GM21367 (cell line): Measurements from ENCODE around the gene ICE2.

ENCODE experiments used
- ATAC-seq: cut with Tn5 transposase; IDR thresholded peaks from one replicate; pipeline ENCODE4 v1.9.1; 2021; ENCODE audit not compliant: unreplicated experiment

The ICE2 gene

DNA sequence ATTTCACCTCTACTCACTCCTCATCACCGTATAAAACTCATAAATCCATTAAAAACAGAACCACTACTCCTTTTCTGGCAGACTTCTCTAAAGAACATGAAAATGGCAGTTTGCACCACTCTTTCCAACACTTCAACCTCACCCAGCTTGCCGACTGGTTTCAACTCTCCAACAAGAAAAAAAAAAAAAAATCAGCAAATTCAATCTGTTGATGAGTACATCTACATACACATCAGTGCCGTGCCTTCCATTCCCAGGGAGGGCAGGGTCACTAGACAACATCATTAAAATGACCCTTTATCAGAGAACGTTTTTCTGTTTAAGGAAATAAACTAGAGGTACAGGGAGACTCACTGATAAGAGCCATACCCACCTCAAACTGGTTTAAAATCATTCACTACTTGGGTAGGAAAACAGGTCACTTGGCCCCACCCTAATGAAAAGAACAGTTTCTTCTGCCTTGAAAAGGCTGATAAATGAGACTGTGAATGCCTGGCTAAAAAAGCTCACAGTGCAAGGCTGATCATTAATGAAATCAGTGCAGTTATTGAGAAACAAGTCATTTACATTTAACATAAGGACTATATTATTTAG is 87.1 kb downstream of the ICE2 start:
- no peak for ATAC-seq

DNA sequence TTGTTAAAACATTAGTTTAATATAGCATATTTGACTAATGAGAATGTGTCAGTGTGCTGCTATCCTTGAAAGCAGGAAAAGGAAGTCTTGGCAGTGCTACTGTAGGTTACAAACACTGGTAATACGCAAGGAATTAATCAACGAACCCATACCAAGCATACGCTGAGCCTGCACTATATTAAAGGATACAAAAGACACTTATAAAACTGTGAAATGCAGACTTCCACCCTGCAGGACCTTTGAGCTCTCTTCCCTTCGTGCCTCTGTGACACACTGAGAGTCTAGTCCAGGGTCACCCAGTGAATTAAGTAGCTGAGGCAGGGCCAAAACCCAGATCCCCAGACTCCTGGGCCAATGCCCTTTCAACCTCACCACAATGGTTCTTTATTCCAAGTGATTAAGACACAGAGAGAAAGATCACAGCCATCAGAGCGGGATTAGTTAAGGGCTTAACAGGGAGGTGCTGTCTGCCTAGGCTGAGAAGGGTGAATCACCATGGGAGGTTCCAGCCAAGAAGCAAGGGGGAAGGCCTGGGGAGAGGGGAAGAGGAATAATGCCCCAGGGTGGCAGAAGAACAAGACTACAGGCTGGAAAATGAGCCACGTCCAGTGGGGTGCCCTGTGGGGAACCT is 88.0 kb downstream of the ICE2 start:
- no peak for ATAC-seq

- ATAC-seq: no peak
These were observed 88.7 kb downstream of the ICE2 start for GRCh38 chr15:60390231-60390630.

DNA sequence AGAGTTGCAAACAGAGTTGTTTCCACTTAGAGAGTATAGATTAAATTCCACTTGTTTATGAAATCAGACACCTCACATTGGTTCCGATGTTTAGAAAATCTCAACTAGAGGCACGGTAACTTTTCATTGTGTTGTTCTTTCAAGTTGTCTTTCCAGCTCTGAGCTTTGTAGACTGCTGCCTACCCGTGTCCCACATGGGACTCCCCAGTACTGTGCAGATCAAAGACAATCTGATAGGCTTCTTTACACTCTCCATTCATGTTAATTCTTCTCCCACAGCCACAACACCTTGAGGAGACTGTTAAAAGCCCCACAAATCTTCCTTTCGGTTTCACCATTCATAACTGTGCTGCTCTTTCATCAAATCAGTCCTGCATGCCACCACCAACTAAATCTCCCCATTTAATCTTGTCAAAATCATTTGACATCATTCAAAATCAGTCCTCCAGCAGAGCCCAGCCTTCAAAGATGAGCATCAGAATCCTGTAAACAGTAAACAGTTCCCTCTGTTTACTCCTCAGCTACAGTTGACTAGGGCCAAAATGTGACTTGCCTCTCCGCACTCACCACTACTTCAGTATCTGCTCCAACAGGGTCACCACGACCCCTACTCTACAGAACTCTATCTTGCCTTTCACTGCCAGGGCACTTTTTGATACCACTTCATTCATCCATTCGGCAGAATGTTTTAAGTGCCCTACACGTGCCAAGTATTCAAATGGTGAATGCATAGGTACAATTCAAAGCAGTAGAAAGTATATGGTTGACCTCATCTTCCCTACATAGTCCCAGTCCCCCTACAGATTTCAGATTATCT is 89.5 kb downstream of the ICE2 start:
- ATAC-seq: peak; percentile 60

GRCh38 chr15:60387321-60387720 is 91.6 kb downstream of the ICE2 start:
- ATAC-seq: no peak

DNA sequence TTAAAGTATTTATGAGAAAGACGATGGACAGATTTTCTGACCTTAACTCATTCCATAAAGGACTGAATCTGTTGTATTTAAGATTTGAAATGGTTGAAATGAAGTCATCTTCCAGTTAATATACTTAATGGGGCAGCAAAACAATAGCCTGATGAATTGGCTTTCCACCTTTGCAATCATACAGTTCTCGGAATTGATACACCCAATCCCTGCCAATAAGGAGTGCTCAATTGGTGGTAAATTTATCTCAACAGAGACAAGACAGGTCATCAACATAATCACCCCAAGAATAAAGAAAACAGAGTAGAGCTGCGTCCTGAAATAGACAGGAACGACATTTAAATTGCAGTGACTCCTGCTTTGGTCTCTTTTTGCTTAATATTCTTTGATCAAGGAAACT is 92.3 kb downstream of the ICE2 start:
- ATAC-seq: no peak

GRCh38 chr15:60385620-60386552 is 93.1 kb downstream of the ICE2 start:
- no peak for ATAC-seq

DNA sequence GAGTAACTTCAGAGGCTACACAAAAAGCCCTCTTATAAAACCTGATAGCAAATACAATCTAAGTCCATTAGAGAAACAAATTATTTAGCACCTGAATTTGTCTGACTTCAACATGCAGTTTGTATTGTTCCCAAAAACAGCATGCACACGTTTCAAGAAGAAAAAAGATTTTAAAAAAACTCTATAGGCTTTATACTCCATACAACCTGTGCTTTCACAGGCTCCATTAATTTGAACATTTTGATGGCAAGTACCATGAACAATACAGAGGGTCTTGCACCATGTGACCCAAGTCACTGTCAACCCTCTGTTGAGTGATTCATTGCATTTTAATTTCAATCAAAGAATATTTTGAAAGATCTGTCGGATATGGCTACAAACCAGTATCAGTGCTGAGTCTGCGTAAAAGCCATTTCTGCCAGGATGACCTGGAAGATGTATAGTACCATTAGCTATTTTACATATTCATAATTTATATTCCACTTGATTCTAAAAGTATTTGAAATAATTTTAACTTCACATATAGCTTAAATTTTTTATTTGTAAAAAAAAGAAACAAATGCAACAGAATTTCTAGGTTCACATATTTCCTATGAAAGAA is 94.3 kb downstream of the ICE2 start:
- no peak for ATAC-seq

GRCh38 chr15:60384053-60384452 is 94.9 kb downstream of the ICE2 start:
- no peak for ATAC-seq

GRCh38 chr15:60382773-60383674 is 95.9 kb downstream of the ICE2 start:
- ATAC-seq: no peak

- ATAC-seq: no peak
These were observed 97.7 kb downstream of the ICE2 start for GRCh38 chr15:60381148-60381788.

DNA sequence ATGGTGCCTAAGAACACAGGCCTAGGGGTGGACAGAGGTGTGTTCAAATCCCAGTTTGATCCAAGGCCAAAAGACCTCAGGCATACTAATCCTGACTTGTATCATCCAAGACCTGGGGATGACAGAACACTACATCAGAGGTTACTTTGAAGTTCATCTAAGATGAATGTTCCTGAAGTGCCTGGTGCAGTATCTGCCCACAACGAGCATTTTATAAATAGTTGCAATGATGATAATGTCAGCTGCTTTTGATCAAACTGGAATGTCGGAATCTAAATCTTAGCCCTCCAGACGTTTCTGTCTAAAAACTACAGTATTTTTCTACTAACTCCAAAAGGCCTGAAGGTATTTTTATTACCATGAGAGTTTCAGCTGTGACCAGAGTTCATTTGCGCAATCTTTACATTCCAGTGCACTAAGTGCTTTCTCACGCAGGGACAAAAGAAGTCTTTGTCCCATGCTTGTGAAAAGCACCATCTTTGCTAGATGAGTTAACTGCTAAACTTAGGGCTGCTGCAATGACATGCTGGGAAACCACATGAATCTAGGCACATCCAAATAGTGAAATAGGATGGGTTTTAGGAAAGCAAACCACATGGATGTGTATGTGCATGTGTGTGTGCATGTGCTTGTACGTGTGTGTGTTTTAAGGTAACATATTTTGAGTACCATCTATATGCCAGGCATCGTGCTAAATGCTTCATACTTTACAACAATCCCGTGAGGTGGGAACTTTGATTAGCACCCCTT is 99.2 kb downstream of the ICE2 start:
- no peak for ATAC-seq

- no peak for ATAC-seq
These were observed 99.8 kb downstream of the ICE2 start for GRCh38 chr15:60379185-60379524.

DNA sequence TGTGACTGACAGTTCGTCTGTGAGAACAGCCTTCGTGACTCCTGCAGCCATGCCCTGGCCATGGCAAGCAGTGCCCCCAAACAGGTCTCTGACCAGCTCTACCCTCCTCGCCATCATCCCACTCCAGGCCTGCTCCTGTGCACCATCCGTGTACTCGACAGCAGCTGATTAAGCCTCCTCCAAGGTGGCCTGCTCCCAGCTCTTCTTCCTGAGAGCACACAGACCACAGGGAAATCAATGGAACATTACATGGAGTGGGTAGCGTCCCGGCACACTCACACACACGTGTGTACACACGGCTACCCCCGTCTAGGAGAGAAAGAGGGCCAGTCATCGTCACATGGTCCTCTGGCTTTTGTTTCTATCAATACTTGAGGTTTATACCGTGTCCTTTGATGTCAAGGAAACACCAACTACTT is 102.3 kb downstream of the ICE2 start:
- no peak for ATAC-seq

DNA sequence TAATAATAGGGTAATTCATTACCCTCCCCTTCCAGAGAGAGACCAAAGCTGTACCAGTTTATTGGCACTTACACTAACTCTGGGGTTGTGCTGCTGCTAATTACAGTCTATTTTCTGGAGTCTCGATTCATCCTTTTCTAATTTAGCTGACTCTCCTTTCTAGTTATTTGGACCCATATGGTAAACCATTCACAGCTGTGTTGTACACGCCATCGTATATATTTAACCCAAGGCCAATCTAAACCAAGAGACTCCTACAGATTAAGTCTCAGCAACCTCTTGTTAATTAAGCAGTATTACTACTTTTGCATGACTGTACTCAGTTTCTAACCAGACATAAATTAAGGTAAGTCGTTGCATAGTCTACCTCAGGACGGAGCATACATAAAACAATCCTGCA is 103.6 kb downstream of the ICE2 start:
- ATAC-seq: no peak

DNA sequence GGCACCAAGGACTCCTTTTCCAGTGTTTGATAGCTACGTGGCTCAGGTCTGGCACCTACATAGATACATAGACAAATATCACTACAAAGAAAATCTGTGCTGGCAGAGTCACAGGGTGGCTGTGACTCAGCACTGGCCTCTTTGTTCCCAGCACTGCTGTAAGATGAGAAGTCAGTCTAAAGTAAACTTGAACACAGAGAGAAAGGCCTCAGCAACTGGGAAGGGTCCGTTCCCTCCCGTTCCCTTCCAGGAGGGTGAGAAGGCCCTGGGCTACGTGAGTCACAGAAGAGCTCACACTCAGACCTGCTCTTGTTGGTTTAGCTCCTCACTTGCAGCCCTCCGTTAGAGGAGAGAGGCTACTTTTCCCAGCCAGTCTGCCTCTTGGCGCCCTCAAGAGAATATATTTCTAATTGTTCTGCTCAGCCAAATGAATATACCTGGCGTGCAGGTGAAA is 104.3 kb downstream of the ICE2 start:
- no peak for ATAC-seq

- no peak for ATAC-seq
These were observed 104.7 kb downstream of the ICE2 start for GRCh38 chr15:60374209-60374608.

DNA sequence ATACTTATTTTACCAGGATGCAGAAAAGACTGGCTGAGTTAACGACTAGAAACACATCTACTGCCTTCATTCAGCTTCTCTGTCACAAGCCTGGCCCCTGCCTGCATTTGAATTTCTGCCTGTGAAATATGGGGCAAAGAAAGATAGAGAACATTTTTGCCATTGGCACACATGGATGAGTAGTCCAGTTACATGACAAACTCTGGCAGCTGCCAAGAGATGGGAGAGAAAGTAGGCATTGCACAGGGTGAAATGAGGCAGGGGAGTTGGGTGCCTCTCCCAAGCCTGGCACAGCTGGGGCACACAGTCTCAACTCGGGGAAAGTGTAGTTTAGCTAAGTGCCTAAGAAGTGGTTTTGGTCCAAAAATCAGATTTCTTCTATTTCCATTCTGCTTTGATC is 105.2 kb downstream of the ICE2 start:
- no peak for ATAC-seq

- ATAC-seq: no peak
These were observed 105.6 kb downstream of the ICE2 start for GRCh38 chr15:60373327-60373726.
